ENCODE data around the gene ADAMTS16.
"Not testable (repeated sequence)": the region's sequence is repeated elsewhere in the genome, so short reads cannot be mapped to it uniquely, and the experiment has no call there.

ADAMTS16 gene, protein sequence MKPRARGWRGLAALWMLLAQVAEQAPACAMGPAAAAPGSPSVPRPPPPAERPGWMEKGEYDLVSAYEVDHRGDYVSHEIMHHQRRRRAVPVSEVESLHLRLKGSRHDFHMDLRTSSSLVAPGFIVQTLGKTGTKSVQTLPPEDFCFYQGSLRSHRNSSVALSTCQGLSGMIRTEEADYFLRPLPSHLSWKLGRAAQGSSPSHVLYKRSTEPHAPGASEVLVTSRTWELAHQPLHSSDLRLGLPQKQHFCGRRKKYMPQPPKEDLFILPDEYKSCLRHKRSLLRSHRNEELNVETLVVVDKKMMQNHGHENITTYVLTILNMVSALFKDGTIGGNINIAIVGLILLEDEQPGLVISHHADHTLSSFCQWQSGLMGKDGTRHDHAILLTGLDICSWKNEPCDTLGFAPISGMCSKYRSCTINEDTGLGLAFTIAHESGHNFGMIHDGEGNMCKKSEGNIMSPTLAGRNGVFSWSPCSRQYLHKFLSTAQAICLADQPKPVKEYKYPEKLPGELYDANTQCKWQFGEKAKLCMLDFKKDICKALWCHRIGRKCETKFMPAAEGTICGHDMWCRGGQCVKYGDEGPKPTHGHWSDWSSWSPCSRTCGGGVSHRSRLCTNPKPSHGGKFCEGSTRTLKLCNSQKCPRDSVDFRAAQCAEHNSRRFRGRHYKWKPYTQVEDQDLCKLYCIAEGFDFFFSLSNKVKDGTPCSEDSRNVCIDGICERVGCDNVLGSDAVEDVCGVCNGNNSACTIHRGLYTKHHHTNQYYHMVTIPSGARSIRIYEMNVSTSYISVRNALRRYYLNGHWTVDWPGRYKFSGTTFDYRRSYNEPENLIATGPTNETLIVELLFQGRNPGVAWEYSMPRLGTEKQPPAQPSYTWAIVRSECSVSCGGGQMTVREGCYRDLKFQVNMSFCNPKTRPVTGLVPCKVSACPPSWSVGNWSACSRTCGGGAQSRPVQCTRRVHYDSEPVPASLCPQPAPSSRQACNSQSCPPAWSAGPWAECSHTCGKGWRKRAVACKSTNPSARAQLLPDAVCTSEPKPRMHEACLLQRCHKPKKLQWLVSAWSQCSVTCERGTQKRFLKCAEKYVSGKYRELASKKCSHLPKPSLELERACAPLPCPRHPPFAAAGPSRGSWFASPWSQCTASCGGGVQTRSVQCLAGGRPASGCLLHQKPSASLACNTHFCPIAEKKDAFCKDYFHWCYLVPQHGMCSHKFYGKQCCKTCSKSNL

DNA sequence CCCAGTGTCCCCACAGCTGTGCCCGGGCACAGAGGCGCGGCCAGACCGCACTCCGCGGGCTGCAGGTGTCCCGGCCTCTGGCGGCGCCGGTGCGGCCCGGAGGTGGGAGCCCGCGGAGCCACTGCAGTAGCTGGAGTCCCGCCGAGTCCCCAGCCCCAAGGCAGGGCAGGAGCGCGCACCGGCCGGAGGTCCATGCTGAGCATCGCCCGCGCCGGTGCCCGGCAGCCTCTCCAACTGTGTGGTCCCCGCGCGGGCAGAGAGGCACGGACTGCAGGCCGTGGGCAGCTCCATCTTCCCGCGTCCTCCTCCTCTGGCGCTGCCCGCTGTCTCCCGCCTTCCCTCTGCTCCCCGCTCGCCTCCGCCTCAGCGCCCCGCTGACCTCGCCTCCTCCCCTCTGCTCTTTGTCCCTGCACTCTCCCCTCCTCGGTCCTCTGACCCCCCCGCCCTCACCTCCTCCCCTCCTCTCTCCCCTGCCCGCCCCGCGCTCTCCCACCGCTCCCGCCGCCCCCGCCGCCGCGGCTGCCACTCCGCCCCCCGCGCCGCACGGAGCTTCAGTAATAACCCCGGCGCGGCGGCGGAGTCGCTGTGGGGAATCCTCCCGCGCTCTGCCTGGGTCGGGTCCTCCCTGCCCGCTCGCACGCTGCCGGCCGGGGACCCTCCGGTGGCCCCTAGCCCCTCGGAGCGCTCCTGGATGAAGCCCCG is at the start of gene ADAMTS16:
Gene ADAMTS16 (plus strand): TSS at position 554 of the 702 bp plus-strand sequence. CDS start 138 bp downstream, at position 692.
- no peak for DNase-seq (ENCODE audit: low read depth in 2 of 2, low spot score in 1 of 2)

DNA sequence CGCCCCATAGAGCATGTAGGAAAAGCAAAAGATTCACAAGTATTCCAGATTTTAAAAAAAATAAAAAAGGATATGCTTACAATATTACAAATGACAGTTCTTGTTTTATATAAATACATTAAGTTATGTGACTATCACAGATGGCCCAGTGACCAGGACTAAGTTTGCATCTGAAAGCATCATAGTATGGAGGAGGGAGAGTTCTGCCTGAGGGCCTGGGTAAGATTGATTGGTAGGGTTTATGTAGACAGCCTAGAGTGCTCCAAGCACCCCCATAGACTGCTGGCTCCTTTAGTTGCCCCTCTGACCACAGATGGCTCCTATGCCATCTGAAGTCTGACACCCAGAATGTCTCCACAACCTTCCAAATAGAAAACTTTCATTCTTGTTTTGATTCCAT is 48.0 kb upstream of the ADAMTS16 start:
- DNase-seq (ENCODE audit: low read depth in 2 of 2, low spot score in 1 of 2), result no peak

DNA sequence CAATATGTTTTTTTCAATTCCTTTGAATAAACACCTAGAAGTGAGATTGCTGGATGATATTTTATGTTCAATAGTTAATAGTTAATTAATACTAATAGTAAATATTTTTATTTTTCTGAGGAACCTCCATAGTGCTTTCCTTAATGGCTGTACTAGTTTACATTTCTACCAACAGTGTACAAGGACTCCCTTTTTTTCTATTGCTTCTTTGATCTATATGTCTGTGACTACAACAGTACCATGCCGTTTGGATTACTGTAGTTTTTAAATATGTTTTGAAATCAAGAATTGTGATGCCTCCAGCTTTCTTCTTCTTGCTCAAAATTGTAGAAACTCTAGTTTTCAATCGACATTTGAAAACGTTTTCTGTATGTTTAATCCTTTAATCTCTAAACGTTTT is 39.5 kb upstream of the ADAMTS16 start:
- no peak for DNase-seq (ENCODE audit: low read depth in 2 of 2, low spot score in 1 of 2)

DNA sequence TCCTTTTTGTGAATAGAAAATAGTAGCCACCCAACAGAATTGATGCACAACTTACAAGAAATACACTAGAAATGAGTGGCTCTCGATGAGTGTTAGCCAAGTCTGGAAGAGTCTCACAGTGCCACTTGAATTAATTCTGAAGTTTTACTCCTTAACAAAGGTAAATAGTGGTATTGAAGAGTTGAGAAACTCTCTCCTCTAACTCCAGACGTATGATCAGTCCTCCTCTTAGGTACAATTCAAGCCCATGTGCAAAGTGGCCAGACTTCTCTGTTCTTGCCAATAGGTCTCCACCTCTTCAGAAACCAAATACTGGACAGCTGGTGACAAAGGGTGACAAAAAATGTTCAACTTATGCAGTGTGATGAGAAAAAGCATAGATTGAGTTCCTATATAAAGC is 38.5 kb upstream of the ADAMTS16 start:
- DNase-seq (ENCODE audit: low read depth in 2 of 2, low spot score in 1 of 2), result no peak

DNA sequence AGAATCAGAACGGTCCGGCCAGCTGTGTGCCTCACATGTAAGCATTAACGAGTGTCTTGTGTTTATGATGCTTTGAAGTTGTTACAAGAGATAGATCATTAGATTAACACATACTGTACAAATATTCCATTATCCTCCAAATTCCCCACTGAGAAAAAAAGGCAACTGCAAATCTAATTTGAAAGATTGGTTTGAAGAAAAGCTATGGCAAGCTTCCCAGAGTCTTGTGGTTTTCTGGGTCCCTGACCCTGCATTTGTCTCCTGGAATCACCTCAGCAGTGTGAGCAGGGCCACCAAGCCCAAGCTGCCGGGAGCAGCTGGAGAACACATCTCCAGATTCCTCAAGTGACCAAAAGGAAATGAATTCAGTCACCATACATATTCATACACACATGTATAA is 36.9 kb upstream of the ADAMTS16 start:
- no peak for DNase-seq (ENCODE audit: low read depth in 2 of 2, low spot score in 1 of 2)

DNA sequence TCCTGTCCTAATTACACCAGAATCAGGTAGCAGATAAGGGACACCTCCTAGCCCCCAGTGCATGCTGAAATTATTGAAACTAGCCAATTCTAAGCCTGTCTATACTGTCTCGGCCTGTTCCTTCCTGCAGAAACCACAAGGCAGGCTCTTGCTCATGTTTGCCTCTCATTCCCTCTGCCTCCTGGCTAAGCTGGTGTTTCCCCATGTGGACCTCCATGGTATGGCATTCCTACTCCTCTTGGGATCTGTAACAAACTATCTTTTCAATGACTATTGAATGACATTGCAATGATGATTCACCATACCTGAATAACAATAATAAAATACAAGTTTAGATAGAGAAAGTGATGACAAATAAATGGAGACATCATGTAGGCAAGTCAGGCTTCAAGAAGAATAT is 35.6 kb upstream of the ADAMTS16 start:
- DNase-seq (ENCODE audit: low read depth in 2 of 2, low spot score in 1 of 2), result no peak

DNA sequence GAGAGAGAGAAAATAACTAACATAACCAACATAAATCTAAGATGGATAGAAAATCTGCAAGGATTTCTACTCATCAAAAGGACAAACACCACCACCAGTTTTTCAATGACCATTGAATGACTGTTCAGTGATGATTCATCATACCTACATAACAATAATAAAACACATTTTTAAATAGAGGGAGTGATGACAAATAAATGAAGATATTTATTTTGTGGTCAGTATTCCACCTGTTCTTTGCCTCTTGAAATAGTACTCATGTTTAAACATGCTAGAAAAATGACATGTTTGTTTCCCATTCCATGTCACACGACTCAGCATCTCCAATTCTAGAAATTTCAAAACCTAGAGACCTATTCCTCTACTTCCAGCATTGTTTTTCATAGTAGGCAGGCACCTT is 34.6 kb upstream of the ADAMTS16 start:
- DNase-seq (ENCODE audit: low read depth in 2 of 2, low spot score in 1 of 2), result no peak

DNA sequence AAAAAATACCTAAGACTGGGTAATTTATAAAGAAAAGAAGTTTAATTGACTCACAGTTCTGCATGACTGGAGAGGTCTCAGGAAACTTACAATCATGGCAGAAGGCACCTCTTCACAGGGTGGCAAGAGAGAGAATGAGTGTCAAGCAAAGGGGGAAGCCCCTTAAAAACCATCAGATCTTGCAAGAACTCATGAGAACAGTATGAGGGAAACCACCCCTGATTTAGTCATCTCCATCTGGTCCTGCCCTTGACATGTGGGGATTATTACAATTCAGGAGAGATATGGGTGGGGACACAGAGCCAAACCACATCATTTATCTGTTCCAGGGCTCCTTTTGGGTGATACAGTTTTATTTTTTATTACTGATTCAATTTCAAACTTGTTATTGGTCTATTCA is 23.2 kb upstream of the ADAMTS16 start:
- DNase-seq (ENCODE audit: low read depth in 2 of 2, low spot score in 1 of 2), result no peak

DNA sequence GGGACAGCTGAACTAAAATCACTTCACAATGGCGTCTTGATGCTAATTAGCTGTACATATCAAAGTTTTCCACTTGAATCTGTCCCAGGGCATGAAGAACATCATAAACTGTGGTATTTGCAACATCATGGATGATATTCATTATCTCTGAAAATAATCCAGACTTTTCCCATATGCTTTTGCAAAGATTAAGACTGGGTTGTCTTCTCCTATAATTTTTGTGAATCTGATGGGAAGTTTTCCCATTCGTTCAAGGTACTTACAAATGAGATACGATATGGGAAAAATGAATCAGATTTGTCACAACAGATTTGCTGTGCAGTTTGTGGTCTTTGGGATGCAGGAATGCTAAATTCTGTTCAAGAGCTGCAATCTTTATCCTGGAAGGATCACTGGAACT is 17.4 kb upstream of the ADAMTS16 start:
- no peak for DNase-seq (ENCODE audit: low read depth in 2 of 2, low spot score in 1 of 2)

DNA sequence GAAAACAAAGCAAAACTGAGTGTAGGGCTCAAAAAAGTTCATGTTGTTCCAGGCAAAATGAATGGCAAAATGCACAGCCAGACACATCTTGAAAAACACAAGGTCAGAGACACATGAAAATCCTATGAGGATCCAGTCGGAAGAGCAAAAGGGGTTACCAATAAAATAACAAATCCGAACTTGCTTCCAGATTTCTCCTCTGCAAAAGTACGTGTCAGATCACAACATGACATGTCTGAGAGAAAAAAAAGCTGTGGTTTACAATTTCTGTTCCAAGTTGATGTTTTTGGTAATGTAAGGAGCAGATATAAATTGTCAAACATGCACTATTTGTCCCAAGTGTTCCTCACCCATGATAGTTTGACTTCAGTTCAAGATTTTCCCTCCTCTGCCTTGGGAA is 15.9 kb upstream of the ADAMTS16 start:
- DNase-seq (ENCODE audit: low read depth in 2 of 2, low spot score in 1 of 2), result no peak

DNA sequence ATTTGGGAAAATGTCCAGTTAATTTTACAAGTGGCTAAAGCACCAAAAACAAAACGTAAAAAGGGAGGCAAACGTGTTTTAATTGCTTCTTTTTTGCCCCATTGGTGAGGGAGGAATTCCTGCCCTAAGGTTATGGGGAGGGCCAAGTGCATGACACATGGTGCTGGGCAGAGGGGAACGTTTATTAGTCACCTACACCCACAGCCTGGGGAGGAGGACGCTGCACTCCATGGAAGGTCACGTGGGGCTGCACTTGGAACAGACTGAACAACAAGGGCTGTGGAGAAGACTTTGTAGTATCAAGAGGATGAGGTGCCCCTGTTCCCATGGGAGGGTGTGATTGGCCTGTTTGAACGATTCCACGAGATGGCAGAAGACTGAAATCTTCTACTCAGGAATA is 13.7 kb upstream of the ADAMTS16 start:
- no peak for DNase-seq (ENCODE audit: low read depth in 2 of 2, low spot score in 1 of 2)

DNA sequence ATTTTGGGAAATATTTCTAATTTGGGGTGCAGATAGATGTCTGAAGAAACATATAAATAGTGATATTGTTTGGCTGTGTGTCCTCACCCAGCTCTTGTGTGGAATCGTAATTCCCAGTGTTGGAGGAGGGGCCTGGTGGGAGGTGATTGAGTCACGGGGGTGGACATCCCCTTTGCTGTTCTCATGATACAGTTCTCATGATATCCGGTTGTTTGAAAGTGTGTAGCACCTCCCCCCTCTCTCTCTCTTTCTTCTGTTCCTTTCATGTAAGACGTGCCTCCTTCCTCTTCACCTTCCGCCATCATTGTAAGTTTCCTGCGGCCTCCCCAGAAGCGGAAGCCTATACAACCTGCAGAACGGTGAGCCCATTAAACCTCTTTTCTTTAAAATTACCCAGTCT is 11.4 kb upstream of the ADAMTS16 start:
- DNase-seq (ENCODE audit: low read depth in 2 of 2, low spot score in 1 of 2), result no peak

DNA sequence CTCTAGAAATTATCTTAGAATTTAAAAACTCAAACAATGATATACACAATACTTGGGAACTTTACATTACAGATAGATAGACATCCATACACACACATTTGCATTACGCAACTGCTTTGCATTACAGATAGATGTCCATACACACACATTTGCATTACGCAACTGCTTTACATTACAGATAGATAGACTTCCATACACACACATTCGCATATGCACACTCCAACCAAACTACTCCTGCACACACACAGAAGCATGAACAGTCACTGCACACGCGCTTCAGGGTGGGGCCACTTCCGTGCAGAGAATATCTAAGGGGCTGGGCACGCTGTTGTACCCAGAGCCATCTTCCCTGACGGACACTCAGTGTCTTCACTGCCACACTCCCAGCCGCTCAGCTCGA is 7.9 kb upstream of the ADAMTS16 start:
- DNase-seq (ENCODE audit: low read depth in 2 of 2, low spot score in 1 of 2), result no peak

DNA sequence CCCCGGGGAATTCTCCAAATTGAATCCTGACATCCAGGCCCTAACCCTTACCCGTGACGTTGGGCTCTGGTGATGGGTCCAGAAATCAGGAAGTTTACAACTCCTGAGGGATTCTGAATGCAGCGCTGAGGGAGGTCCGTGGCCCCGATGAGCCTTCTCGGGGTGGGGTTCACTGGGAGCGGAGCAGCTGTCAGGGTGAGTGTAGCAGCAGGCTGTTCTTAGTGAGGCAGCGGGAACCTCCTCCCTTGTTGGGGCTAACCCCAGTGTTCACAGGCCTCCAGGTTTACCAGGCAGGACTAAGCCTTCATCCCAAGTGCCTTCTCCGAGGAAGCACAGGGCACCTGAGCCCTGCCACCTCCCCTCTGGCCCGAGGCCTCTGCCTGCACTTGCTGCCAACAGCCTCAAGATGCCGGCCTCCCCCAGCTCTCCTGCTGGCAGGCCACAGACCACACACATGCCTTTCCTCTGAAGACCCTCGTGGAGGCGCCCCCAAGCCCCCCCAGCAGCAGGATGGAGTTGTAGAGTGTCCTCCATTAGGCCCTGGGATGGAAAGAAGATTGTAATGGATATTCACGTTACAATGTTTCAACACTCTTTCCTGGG is 7.3 kb upstream of the ADAMTS16 start:
- DNase-seq (ENCODE audit: low read depth in 2 of 2, low spot score in 1 of 2), result no peak

DNA sequence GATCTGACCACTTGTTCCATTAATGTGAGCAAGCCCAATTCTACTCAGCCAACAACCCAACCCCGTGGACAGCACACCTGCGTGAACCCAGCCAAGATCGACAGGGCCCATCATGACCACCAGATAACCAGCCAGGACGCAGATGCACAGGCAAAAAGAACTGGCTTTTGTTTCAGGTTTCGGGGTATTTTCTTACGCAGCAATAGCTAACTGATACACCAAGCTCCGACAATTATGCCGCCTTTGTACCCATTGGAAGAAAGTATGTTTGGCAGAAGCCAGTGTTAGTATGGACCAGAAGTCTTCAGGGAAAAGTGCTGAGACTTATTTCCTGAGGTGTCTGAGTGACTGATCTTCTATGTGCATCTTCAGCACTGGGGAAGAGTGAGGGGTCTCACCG is 6.0 kb upstream of the ADAMTS16 start:
- no peak for DNase-seq (ENCODE audit: low read depth in 2 of 2, low spot score in 1 of 2)

DNA sequence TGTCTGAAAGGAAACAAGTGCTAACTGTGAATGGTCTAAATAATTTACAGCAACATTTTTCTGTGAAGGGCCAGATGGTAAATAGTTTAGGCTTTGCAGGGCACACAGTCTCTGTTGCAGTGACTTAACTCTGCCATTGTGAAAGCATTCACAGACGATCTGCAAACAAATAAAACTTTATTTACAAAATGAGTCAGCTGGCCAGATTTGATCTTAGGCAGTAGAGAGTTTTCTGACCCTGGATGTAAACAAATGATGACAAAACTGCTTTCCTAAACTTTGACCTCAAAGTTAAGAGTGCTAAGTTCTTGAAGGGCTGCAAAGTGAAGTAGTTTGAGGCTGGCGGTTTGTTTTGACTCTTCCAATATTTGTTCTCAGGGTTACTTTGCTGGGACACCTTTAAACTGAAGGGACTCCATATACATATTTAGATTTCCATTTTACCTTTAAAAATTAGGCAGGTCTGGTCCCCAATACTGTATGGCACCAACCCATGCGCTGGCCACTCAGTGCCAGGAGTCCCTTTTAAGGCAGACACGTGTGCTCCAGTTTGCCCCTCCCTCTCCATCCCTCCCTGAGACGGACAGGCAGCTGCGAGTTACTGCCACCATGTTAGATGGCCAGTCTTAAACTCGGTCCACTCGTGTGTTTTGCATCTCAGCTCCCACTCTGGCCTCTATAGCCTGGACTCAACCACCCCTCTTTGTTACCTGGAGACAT is 4.0 kb upstream of the ADAMTS16 start:
- DNase-seq (ENCODE audit: low read depth in 2 of 2, low spot score in 1 of 2), result no peak

DNA sequence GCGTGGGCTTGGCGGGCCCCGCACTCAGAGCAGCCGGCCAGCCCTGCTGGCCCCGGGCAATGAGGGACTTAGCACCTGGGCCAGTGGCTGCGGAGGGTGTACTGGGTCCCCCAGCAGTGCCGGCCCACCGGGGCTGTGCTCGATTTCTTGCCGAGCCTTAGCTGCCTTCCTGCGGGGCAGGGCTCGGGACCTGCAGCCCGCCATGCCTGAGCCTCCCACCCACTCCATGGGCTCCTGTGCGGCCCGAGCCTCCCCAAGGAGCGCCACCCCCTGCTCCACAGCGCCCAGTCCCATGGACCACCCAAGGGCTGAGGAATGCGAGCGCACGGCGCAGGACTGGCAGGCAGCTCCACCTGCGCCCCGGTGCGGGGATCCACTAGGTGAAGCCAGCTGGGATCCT is 2.3 kb upstream of the ADAMTS16 start:
- DNase-seq (ENCODE audit: low read depth in 2 of 2, low spot score in 1 of 2), result not testable (repeated sequence)

DNA sequence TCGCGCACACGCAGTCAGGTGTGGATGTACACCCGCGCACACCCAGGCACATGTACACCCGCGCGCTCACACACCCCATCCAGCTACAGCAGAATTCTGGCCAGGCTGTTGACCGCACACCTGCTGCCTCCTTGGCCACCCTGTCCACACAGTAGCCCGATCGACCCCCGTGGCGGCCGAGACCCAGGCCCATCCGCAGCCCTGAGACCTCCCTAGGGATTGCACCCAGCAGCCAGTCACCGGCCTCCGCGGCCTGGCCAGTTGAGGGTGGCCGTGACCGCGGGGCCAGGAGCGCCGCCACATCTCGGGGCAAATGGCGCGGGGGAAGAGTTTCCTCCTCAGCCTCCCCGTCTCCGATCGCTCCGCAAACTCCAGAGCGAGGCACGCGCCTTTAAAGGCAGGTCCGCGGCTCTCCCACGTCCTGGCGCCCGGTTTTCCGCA is 774 bp upstream of the ADAMTS16 start:
- DNase-seq (ENCODE audit: low read depth in 2 of 2, low spot score in 1 of 2), result no peak

DNA sequence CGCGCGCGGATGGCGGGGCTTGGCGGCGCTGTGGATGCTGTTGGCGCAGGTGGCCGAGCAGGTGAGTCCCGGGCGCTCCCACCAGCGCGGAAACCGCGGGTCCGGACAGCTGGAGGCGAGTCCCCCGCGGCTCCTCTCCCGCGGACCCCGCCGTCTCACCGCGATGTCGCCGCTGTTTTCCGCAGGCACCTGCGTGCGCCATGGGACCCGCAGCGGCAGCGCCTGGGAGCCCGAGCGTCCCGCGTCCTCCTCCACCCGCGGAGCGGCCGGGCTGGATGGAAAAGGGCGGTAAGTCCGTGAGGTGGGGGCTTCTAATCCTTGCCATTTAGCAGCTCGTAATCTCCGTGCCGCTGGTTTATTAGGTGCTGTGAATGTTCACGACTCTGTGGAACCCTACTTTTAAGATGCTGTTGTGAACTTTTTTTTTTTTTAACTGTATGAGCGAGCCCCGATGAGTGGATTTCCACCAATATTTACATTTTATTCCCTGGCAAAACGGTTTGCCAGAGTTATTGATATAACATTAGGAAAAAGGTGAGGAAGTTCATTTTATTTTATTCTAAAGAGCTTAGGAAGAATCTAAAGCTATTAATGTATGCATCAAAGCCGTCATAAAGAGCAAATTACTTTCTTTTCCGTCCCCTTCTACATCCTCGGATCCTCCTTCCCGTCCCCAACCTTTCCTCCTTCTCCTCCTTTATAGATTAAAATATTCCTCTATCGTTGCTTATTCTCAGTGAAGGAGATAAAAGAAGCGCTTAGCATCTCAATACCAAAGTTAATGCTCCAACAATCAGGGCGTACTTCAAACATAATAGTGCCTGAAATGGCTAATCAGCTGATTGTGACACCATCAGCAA is 579 bp downstream of the ADAMTS16 start:
- DNase-seq (ENCODE audit: low read depth in 2 of 2, low spot score in 1 of 2), result no peak
